ENCODE results near the gene PLCB1. TPM values are rescaled to one million over a fixed set of nuclear protein-coding genes. Genes with fewer than 3 reads are reported as not detected.

PLCB1 gene
- total and polyA plus RNA-seq, 2 experiments from 2014 or later, result 6.7 to 20.5 TPM

DNA sequence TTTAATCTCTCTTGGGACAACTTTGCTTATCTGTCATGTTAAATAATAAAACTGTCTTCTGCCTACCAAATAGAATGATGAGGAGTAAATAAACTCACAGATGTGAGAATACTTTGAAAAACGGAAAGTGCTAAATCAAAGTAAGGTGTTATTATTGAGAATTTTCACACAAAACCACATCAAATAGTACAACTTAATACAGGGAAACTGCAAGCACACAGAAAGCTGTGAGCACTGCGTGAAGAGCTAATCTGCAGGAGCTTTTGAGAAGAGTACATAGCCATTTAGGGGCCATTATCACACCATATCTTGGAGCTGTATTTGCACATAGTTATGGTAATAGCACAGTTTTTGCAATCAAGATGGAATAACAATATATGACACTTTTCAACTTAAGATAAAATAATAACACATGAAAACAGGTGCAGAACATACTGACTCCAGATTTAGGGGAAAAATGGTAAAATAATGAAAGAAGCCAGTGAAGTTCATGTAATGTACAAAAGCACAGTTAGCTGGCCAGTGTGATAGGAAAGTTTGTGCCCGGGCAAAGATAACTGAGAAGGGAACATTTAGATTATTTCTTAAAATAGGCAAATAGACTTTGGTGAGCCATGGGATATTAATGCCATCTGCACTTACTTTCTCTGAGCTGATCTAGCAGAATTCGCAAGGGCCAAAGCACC, 538.3 kb downstream of the PLCB1 start:
- no peaks in the 10 kb centered on the region for H3K79me2 ChIP-seq
- WGBS (ENCODE audit: low lambda C conversion rate, missing lambda C conversion rate), result 59% methylated on average over 4 of the region's 4 CpGs
- no peaks in the 10 kb centered on the region for H3K27me3 ChIP-seq
- no peak overlapping the region for H3K27ac ChIP-seq
- no peak for TF ChIP-seq EZH2 (IDR thresholded peaks at IDR 0.05; ENCODE audit: borderline replicate concordance)
- no peak for TF ChIP-seq EZH2phosphoT487 (IDR thresholded peaks at IDR 0.05; ENCODE audit: low read depth, severe bottlenecking, unreplicated experiment)
- TF ChIP-seq, protein P1, sequence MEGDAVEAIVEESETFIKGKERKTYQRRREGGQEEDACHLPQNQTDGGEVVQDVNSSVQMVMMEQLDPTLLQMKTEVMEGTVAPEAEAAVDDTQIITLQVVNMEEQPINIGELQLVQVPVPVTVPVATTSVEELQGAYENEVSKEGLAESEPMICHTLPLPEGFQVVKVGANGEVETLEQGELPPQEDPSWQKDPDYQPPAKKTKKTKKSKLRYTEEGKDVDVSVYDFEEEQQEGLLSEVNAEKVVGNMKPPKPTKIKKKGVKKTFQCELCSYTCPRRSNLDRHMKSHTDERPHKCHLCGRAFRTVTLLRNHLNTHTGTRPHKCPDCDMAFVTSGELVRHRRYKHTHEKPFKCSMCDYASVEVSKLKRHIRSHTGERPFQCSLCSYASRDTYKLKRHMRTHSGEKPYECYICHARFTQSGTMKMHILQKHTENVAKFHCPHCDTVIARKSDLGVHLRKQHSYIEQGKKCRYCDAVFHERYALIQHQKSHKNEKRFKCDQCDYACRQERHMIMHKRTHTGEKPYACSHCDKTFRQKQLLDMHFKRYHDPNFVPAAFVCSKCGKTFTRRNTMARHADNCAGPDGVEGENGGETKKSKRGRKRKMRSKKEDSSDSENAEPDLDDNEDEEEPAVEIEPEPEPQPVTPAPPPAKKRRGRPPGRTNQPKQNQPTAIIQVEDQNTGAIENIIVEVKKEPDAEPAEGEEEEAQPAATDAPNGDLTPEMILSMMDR (IDR thresholded peaks at IDR 0.05; ENCODE audit: poor library complexity), result no peak
- H3K4me1 ChIP-seq (ENCODE audit: insufficient read depth), result peaks cover 8% of the 10 kb centered on the region
- no peaks in the 10 kb centered on the region for H3K9me2 ChIP-seq (replicated peaks; ENCODE audit: insufficient read depth)
- no peaks in the 10 kb centered on the region for H4K20me1 ChIP-seq (ENCODE audit: insufficient read depth, poor library complexity, severe bottlenecking)
- no peak overlapping the region for H2AFZ ChIP-seq
- no peaks in the 10 kb centered on the region for H3K9me3 ChIP-seq (ENCODE audit: low read depth)
- no peak overlapping the region for H3K4me3 ChIP-seq
- no peak for DNase-seq (ENCODE audit: low spot score)
- no peak overlapping the region for H3K4me2 ChIP-seq
- H3K36me3 ChIP-seq (replicated peaks; ENCODE audit: insufficient read depth, low read depth), result no peaks in the 10 kb centered on the region

DNA sequence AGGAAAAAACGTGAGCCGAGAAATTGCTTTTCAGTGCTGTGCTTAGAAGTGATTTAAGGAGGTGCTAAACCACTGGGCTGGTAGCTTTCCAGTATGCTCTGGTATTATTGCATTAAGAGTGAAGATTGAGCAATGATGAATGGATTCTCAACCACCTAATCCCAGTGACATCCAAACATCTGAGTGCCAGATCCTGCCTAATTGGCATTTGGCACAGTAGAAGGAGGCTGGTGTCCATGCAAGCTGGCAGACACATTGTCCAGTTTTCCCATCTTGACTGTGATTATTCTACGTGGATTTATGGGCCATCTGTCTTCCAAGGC, 538.8 kb downstream of the PLCB1 start:
- no peaks in the 10 kb centered on the region for H3K79me2 ChIP-seq
- no peaks in the 10 kb centered on the region for H3K9me2 ChIP-seq (replicated peaks; ENCODE audit: insufficient read depth)
- no peaks in the 10 kb centered on the region for H3K36me3 ChIP-seq (replicated peaks; ENCODE audit: insufficient read depth, low read depth)
- 58% methylated on average over 3 of the region's 3 CpGs for WGBS (ENCODE audit: low lambda C conversion rate, missing lambda C conversion rate)
- no peak overlapping the region for H3K4me2 ChIP-seq
- no peak for TF ChIP-seq EZH2phosphoT487 (IDR thresholded peaks at IDR 0.05; ENCODE audit: low read depth, severe bottlenecking, unreplicated experiment)
- TF ChIP-seq EZH2 (IDR thresholded peaks at IDR 0.05; ENCODE audit: borderline replicate concordance), result no peak
- TF ChIP-seq, protein P1 (IDR thresholded peaks at IDR 0.05; ENCODE audit: poor library complexity), result no peak
- H3K27me3 ChIP-seq, result no peaks in the 10 kb centered on the region
- H3K9me3 ChIP-seq (ENCODE audit: low read depth), result no peaks in the 10 kb centered on the region
- no peak overlapping the region for H3K4me3 ChIP-seq
- no peak overlapping the region for H3K27ac ChIP-seq
- no peaks in the 10 kb centered on the region for H4K20me1 ChIP-seq (ENCODE audit: insufficient read depth, poor library complexity, severe bottlenecking)
- no peak for DNase-seq (ENCODE audit: low spot score)
- no peak overlapping the region for H2AFZ ChIP-seq
- H3K4me1 ChIP-seq (ENCODE audit: insufficient read depth), result peaks cover 8% of the 10 kb centered on the region

DNA sequence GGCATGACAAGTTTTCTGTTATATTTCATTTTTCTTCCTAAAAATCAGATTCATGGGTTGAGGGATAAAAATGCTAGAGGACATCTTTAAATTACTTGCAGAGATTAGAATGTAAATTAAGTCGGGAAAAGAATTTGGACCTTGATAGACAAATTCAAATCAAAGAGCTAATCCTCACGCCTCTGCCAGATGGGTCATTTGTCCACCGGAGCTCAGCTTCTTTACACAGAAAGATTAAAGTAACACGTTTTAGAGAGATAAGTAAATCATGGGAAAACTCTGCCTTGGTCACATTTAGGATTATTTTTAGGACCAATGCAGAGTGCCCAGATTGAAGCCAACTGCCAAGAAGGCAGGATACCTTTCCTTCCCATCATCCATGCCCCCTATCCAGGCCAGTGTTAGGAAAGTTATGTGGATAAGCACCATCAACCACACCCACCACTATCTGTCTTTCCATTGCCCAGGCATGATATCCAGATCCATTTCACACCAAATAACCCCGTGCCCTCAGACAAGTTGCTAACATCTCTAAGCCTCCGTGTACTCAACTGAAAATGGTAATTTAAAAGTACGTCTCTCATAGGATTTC, 539.4 kb downstream of the PLCB1 start:
- no peaks in the 10 kb centered on the region for H3K36me3 ChIP-seq (replicated peaks; ENCODE audit: insufficient read depth, low read depth)
- WGBS (ENCODE audit: low lambda C conversion rate, missing lambda C conversion rate), result 59% methylated on average over 7 of the region's 7 CpGs
- H3K27ac ChIP-seq, result no peak overlapping the region
- H2AFZ ChIP-seq, result no peak overlapping the region
- no peak for TF ChIP-seq EZH2 (IDR thresholded peaks at IDR 0.05; ENCODE audit: borderline replicate concordance)
- TF ChIP-seq, protein P1 (IDR thresholded peaks at IDR 0.05; ENCODE audit: poor library complexity), result no peak
- no peak for TF ChIP-seq EZH2phosphoT487 (IDR thresholded peaks at IDR 0.05; ENCODE audit: low read depth, severe bottlenecking, unreplicated experiment)
- H3K4me3 ChIP-seq, result no peak overlapping the region
- H4K20me1 ChIP-seq (ENCODE audit: insufficient read depth, poor library complexity, severe bottlenecking), result no peaks in the 10 kb centered on the region
- no peaks in the 10 kb centered on the region for H3K79me2 ChIP-seq
- H3K9me2 ChIP-seq (replicated peaks; ENCODE audit: insufficient read depth), result no peaks in the 10 kb centered on the region
- no peak for DNase-seq (ENCODE audit: low spot score)
- no peaks in the 10 kb centered on the region for H3K9me3 ChIP-seq (ENCODE audit: low read depth)
- H3K4me2 ChIP-seq, result no peak overlapping the region
- peaks cover 8% of the 10 kb centered on the region for H3K4me1 ChIP-seq (ENCODE audit: insufficient read depth)
- no peaks in the 10 kb centered on the region for H3K27me3 ChIP-seq

Data from hepatocyte (in vitro differentiated cells).